Peyer's patch (tissue), 4 donors: ENCODE measurements around the gene ACP2.

ENCODE experiments used
- POLR2A ChIP-seq, 2 donors: fragments of 450-650 bp; IDR thresholded peaks; one replicate each; pipeline ENCODE4 v1.5.1; 2017; ENCODE audit warnings: antibody characterized with exemption in 2 of 2, mild to moderate bottlenecking in 2 of 2, moderate library complexity in 2 of 2
- TF ChIP-seq, protein P1 (sequence below), 6 experiments: fragments of 450-650 bp in 4 of 6; fragments of 200-600 bp in 2 of 6; sonication (generic) in 1 of 6; IDR thresholded peaks; one replicate each; pipeline ENCODE4 v1.5.1; 2017 to 2019; ENCODE audit warnings: antibody characterized with exemption in 6 of 6, mild to moderate bottlenecking in 3 of 6, moderate library complexity in 1 of 6

DNA sequence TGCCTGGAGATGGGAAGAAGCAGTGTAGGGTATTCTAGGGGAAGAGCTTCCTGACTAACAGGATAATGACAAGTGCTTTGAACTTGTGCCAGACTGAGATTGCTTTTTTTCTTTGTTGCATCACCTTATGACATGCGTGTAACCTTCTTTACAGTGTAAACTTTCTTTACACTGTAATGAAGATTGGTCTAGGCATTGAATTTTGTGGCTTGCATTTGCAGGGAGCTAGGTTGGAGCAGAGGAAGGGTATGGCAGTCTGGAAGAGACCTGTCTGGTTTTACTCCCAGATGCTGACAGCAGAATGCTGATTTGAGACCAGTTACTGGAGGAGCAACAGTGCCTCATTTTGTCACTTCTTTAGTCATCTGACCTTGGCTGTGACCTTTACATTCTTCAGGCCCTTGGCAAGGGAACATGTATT is 28.2 kb downstream of the ACP2 start:
- TF ChIP-seq, protein P1, sequence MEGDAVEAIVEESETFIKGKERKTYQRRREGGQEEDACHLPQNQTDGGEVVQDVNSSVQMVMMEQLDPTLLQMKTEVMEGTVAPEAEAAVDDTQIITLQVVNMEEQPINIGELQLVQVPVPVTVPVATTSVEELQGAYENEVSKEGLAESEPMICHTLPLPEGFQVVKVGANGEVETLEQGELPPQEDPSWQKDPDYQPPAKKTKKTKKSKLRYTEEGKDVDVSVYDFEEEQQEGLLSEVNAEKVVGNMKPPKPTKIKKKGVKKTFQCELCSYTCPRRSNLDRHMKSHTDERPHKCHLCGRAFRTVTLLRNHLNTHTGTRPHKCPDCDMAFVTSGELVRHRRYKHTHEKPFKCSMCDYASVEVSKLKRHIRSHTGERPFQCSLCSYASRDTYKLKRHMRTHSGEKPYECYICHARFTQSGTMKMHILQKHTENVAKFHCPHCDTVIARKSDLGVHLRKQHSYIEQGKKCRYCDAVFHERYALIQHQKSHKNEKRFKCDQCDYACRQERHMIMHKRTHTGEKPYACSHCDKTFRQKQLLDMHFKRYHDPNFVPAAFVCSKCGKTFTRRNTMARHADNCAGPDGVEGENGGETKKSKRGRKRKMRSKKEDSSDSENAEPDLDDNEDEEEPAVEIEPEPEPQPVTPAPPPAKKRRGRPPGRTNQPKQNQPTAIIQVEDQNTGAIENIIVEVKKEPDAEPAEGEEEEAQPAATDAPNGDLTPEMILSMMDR (IDR thresholded peaks at IDR 0.05): no peak
- TF ChIP-seq POLR2A (IDR thresholded peaks at IDR 0.05): no peak
